Activated T-cell treated with anti-CD3 and anti-CD28 coated beads for 4 hours (primary cell): ENCODE measurements around the gene SMIM7.

Source experiments
- DNase-seq: peaks from one replicate; pipeline ENCODE4 v3.0.0-alpha.2; 2020

SMIM7 gene

DNA sequence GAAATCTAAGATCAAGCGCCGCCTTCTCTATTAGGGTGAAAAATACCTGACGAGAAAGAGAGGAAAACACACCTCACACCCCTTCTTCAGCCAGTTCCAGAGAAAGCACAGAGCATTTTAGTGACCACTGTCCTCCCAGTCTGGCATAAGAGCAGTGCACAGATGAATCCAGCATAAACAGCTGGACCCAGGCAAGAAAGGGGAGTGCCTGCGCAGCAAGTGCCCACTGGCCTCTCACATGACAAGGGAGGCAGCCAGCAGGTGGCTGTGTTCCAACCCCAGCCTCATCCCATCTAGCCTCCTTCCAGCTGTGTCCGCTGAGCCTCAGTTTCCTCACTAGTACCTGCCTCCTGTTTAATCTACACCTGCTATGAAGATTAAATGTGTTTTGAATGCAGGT is 39.9 kb downstream of the SMIM7 start:
- no peak for DNase-seq

DNA sequence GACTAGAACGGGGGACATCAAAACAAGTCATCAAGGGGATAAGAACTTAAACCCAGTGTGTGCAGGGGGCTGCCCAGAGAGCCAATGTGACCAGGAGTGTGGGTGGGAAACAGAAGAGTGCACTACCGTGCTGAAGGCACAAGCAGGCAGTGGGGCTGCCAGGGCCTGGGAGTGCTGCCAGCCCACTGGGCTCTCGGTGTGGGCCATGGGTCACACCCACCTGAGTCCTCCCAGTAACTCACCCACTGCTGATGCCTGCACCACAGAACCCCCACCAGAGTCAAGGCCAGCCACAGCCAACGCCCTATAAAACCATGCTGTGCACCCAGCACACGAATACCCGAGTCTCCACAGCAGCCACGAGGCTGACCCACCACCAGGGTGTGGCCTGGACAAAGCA is 40.5 kb downstream of the SMIM7 start:
- no peak for DNase-seq

DNA sequence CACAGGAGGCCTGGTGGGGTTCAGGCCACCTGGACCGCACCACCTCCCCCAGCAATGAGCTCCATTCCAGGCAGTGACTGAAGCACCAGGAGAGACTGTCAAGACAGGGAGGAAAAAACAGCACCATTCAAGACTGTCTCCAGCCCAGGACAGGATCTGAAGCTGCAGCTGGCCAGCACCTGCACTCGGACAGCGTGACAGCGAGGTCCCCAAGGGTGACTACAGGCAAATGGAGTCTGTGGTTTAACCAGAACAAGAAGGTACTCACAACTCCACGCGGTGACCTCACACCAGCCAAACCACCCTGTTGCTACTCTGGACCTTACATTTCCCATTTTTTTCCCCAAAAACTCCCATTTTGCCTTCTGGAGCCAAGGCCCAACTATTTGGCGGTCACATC is 41.7 kb downstream of the SMIM7 start:
- DNase-seq, result no peak

DNA sequence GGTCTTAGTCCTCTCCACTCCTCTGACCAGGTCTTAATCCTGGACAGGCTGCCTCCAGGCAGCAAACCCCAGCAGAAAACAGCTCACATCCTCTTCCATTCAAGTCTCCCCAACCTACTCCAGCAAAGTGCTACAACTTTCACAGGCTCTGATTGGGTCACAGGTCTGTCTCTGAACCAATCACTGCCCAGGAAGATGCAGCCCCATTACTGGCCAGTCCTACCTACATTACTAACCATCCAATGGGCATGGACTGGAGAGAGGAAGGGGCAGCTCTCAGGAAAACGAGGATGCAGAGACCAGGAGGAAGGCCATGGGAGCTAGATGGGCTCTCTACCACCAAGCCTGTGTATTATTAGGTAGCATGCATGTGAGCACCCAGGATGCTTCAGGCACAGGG is 44.1 kb downstream of the SMIM7 start:
- no peak for DNase-seq

DNA sequence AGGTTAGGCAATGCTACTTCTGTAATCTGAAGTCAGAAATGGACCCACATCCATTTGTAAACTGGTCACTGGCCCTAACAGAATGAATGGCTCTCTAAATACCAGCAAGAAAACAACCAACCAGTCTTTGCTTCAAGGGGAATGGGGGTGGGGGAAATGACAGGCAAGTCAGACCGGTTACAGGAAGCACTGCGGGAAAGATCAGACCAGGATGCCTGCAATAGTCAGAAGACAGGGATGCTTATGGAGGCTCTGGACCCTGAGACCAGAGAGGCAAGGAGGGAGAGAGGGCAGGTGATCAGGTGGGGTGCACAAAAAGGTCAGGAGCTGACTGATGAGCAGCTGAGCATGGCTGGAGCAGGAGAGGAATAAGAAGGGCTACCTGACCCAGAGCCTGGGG is 45.0 kb downstream of the SMIM7 start:
- DNase-seq, result no peak

DNA sequence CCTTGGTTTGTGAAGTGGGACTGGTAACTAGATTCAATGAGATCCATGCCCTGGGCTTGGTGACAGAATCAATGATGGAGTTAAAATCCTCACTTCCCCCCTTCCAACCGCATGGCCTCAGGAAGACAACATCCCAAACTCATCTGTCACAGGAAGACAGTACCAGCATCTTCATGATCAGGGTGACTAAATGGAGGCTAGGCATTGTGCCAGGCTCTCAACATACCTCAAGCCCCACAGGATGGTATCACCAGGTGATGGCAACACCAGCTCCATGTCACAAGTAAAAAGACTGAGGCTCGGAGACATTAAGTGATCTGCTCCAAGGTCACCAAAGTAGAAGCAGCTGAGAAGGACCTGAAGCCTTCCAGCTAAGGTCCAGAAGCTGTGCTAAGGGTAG is 46.1 kb downstream of the SMIM7 start:
- no peak for DNase-seq

DNA sequence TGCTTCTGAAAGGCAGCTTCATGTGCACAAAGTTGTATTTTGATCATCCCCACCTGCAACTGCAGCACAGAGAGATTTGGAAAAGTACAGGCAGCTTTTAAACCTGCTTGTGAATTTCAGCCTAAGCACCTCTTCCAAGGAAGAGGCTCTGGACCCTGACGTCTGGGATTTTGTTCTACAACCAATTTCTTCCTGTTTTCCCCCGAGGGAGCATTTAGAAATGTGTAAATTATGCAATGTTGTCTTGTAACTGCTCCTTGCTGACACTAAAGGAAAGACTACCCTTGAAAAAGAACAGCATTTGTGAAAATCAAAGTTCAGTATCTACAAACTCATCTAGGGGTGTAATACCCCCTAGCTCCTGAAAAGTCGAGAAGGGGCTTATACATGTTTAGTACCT is 47.3 kb downstream of the SMIM7 start:
- no peak for DNase-seq

DNA sequence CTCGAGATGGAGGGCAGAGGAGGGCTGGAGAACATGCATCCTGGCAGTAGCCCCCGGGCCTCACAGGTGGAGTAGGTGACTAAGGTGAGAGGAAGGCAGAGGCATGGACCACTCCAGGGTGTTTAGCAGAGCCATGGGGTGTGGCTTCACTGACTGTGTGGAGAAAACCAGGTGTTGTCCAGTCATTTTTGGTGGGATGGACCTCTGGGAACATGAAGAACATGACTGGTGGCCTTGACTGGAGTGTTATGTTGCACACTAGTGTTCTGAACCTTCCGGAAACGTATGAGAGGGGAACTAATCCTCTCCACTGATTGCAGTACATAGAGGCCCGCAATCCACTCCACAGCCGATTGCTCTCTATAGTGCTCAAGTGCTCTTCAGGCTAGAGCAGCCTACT is 48.8 kb downstream of the SMIM7 start:
- no peak for DNase-seq

DNA sequence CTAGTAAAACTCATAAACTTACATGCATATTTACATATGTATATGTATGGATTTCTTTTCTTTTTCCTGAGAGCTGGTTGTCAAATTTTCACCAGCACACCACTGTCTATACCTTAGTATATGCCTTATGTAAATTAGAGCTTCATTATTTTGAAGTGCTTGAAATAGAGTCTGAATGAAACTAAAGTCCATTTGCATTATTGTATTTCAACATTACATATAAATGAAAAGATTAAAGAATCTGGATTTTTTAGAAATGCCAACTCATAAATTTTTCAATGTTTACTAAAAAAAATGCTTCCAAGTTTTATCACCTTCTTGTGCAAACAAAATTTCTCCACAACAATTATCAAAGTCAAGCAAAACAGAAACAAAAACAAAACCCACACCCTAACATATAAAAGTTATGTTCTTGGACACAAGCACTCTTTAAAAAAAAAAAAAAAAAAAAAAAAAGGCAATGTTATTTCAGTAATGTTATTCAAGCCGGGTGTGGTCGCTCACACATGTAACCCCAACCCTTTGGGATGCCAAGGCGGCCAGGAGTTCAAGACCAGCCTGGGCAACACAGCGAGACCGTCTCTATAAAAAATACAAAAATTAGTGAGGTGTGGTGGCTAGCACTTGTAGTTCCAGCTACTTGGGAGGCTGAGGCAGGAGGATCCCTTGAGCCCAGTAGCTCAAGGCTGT is 50.3 kb downstream of the SMIM7 start:
- DNase-seq, result no peak

DNA sequence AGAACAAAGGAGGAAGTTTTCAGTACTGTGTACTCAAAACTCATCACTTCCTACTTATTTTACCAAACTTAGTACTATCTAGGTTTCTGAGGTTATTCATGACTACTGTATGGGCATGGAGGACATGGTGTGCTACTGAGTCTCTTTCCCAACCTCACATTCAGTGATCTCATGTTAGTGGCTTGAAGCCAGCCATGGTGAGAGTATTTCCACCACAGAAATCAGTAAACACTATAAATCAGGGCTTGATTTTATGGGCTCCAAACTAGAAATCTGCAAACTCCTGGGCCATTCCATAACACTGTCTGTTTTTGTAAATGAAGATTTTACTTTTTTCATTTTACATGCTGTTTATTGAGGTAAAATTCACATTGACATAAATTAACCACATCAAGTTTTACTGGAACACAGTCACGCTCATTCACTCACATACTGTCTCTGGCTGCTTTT is 51.6 kb downstream of the SMIM7 start:
- no peak for DNase-seq

DNA sequence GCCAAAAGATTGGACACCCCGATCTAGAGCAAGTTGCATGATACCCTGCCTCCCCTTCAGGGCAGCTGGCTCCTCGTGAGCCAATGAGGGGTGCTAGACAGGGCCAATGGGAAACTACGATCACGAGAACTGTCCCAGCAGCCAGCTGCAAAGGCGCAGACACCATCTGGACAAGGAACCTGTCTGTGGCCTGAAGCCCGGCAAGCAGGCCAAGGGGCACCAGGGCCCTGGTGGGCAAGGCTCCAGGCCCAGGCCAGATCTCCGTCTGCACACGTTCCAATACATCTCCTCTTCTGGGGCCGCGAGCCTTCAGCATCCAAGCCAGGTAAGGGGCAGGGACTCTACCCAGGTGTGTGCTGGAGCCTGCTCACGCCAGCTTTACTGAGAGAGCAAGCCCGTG is 52.1 kb downstream of the SMIM7 start:
- no peak for DNase-seq

DNA sequence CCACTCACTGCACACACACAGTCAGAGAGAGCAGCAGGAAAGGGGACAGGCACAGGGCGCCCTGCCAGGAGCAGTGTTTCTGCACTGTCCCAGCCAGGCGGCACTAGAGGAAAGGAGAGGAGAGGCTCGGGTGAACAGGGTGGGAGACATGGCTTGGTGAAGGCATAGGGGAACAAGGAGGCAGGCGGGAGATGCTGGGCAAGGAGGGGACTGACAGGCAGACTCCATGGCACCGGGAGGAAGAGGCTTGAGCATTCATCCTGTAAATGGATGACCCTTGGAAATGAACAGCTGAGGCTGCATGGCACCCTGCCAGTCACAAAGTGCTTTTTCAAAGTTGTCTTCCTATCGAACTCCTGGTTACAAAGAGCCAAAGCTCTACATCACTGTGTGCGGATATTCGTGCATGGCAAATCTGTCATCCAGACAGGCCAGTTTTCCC is 54.4 kb downstream of the SMIM7 start:
- no peak for DNase-seq

DNA sequence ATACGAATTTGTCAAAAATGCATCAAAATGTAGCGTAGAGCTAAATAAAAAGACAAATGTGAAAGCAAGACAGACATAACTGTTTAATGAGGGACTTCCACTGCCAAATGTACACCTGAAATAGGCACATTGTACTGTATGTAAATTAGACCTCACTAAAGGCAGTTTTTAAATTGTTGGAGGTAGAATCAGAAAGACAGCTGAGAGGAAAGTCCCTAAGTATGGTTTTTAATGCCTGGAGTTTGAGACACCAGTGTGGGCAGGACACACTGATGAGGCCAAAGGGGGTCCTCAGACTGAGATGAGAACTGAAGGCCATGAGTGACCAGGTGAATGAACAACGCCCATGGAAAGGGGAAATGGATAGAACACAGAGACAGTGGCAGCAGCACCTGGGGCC is 54.8 kb downstream of the SMIM7 start:
- no peak for DNase-seq

DNA sequence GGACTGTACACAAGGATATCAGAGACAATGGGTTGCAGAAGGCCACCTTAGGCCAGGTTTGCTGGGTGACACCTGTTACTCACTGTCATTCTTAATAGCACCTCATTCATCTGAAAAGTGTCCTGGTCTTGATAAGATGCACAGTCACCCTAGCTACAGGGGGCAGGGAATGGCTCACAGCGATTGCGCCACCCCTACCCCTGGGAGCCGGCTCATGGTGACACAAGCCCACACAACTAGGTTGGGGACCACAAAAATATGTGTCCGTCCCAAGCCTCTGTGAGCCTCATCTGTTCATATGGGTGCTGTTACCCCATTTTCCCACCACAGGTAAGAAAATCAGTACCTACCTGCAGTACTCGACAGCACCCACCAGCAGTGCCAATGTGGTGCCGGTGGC is 55.3 kb downstream of the SMIM7 start:
- no peak for DNase-seq

DNA sequence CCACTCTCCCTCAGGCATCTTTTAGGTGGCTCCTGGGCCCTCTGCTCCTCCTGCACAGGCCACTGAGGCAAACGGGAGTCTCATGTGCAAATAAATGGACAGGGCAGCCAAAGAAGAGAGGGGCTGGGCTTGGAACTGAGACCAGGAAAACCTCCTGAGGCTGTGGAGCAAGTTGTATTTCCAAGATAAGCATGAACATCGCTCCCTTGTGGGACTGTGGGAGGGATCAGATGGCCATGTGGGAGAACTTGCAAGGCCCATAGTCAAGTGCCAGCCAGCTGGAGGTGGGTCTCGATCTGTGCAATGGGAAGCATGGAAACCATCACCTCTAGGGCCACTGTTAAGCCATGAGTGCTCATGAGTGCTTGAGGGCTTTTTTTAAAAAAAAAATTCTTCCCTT is 56.9 kb downstream of the SMIM7 start:
- no peak for DNase-seq

DNA sequence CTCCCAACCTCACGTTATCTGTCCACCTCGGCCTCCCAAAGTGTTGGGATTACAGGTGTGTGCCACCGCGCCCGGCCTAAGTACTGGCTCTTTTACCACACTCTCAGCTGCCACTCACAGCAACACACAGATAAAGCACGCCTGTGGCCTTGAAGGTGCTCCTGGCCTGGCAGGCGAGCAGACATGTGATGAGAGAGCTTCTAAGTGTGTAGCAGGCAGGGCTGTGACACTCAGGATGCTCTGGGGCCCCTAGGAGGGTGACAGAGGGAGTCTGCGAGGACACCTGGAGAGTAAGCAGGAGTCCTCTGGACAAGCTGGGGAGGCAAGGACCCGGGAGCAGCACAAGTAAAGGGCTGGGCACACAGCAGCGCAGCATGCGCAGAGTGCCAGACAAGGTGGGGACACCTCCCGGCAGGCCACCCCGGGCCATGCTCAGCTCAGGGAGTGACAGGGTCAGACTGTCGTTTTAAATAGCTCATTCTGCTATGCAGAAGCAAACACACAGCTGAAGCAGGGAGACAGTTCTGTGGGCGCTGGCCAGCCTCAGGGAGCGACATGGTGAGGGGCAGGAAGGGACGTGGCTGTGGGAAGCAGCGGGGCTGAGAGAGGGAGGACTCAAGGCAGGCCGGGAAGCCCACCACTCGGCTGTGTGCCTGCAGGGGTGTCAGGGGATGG is 58.4 kb downstream of the SMIM7 start:
- no peak for DNase-seq

DNA sequence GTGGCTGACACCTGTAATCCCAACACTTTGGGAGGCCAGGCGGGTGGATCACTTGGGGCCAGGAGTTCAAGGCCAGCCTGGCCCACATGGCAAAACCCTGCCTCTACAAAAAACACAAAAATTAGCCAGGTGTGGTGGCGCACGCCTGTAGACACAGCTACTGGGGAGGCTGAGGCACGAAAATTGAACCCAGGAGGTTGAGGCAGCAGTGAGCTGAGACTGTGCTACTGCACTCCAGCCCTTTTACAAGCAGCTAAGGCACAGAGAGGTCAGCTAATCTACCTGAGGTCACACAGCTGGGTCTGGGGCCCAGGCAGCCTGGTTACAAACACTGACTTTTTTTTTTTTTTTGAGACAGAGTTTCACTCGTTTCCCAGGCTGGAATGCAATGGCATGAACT is 59.1 kb downstream of the SMIM7 start:
- DNase-seq, result no peak

DNA sequence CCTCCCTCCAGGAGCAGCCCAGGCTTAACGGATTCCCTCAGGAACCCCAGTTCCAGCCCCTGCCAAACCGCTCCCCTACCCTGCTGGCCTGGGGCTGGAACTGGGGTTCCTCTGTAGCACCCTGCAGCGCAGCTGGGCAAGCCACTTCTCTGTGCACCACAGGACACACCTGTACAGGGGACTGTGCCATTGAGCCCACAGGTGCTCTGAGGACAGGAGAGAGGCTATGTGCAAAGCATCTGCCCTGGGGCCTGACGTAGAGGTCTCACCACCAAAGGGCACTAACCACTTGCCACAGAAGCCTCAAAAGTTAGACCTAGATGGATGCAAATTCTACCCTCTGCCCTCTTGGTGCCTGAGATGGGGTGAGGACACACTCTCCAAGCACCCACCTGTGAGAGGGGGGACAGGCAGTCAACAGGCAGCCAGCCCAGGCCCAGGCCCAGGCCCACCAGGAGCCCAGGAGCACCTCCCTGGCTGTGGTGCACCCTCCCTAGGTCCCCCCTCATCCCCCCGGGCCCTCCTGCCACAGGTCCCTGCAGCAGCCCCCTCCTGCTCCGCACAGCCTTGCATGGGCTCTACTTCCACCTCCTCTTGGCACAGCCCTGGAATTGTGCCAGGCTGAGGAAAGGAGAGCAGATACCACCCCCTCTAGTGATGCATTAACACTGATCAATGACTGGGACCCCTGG is 60.1 kb downstream of the SMIM7 start:
- DNase-seq, result no peak

DNA sequence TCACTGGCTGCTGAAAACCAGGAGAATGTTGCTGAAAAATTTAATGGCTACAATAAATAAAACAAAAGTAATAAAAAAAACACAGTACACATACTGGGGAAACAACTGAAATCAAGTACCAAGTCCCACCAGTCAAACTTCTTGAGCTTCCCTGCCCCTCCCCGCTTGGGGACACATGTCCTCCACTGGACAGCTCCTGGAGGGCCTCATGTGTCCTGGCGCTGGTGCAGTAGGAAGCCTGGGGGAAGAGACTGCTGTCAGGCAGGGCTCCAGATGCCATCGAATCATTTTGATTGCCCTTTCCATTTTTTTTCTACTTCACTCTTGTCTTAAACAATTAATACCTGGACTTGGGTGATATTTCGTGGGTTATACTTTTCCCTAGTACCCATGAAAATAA is 61.1 kb downstream of the SMIM7 start:
- DNase-seq, result no peak

DNA sequence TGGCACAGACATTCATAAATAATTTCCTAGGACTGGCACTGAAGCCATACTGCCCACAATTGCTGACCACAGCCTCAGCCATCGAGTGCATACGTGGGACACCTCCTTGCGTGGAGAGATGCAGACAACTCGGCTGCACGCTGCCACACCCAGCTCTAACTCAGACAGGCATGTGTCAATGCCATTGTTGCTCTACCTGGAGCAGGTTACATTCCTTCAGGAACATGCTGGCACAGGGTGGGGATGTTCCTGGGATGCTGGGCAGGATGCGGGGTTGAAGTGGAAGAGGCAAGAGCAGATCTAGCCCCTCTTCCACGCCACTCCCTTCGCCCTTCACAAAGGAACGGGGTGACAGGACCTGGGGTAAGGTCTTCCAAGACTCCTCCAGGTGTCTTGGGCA is 63.5 kb downstream of the SMIM7 start:
- DNase-seq, result no peak
